SU-DHL-6 (cell line): ENCODE data around the gene CGREF1.

ENCODE experiments used
- H2AFZ ChIP-seq: fragments of 200-600 bp; sonication (generic); 2 replicates; pipeline ENCODE4 v1.6.1; 2014; ENCODE audit warnings: low read depth, mild to moderate bottlenecking, moderate library complexity, mixed read lengths, antibody characterized with exemption, low read length; ENCODE audit not compliant: severe bottlenecking
- H3F3A ChIP-seq: fragments of 200-600 bp; shearing (Covaris generic); 2 replicates; pipeline ENCODE4 v1.6.0; 2016; ENCODE audit warnings: antibody characterized with exemption, mild to moderate bottlenecking; ENCODE audit not compliant: insufficient read depth
- H3K27ac ChIP-seq: fragments of 200-600 bp; sonication (generic); 2 replicates; pipeline ENCODE4 v1.5.1; 2016; ENCODE audit warnings: low read depth, mild to moderate bottlenecking, low read length, moderate library complexity, mixed read lengths
- H3K27me3 ChIP-seq: fragments of 200-600 bp; sonication (generic), shearing (Covaris generic); 2 replicates; pipeline ENCODE4 v1.6.0; 2014; ENCODE audit warnings: mild to moderate bottlenecking, low read length
- H3K36me3 ChIP-seq: fragments of 200-600 bp; sonication (generic); 2 replicates; pipeline ENCODE4 v1.6.1; 2014; ENCODE audit warnings: mild to moderate bottlenecking, low read length, mixed read lengths
- H3K4me2 ChIP-seq: fragments of 300-600, 200-600 bp; shearing (Covaris generic), sonication (generic); 2 replicates; pipeline ENCODE4 v1.6.0; 2014; ENCODE audit warnings: low read length, low read depth, mild to moderate bottlenecking; ENCODE audit not compliant: poor library complexity, severe bottlenecking
- H3K4me3 ChIP-seq: fragments of 200-600 bp; sonication (generic); 2 replicates; pipeline ENCODE4 v1.5.1; 2014; ENCODE audit warnings: antibody characterized with exemption, low read length, mild to moderate bottlenecking, mixed read lengths; ENCODE audit not compliant: insufficient read depth, poor library complexity, severe bottlenecking
- H3K79me2 ChIP-seq: fragments of 200-600 bp; sonication (generic); 2 replicates; pipeline ENCODE4 v1.6.1; 2014; ENCODE audit warnings: mild to moderate bottlenecking, low read length, moderate library complexity; ENCODE audit not compliant: insufficient read depth
- H3K9ac ChIP-seq: fragments of 200-600 bp; sonication (generic); 2 replicates; pipeline ENCODE4 v1.7.0; 2014; ENCODE audit warnings: mild to moderate bottlenecking, low read length
- H3K9me2 ChIP-seq: fragments of 200-600 bp; sonication (generic); replicated peaks from 2 replicates; pipeline ENCODE4 v1.6.1; 2014; ENCODE audit warnings: low read length; ENCODE audit not compliant: insufficient read depth
- H3K9me3 ChIP-seq: fragments of 200-600 bp; sonication (generic); 2 replicates; pipeline ENCODE4 v1.6.1; 2014; ENCODE audit warnings: low read length, mixed read lengths; ENCODE audit not compliant: insufficient read depth
- H4K20me1 ChIP-seq: fragments of 200-600 bp; sonication (generic); 2 replicates; pipeline ENCODE4 v1.6.1; 2014; ENCODE audit warnings: low read depth, mild to moderate bottlenecking, antibody characterized with exemption, low read length, moderate library complexity, mixed read lengths
- EZH2phosphoT487 ChIP-seq: fragments of 200-600 bp; sonication (generic), shearing (Covaris generic); conservative IDR thresholded peaks from 2 replicates; pipeline ENCODE4 v1.6.1; 2018; ENCODE audit warnings: mild to moderate bottlenecking, antibody characterized with exemption, low read length, moderate library complexity, mixed read lengths
- TF ChIP-seq, protein P1 (sequence below): fragments of 200-600 bp; sonication (generic); IDR thresholded peaks from one replicate; pipeline ENCODE4 v1.5.1; 2017; ENCODE audit warnings: antibody characterized with exemption, mild to moderate bottlenecking, low read length, moderate library complexity; ENCODE audit not compliant: insufficient read depth, poor library complexity, severe bottlenecking

CGREF1 gene

DNA sequence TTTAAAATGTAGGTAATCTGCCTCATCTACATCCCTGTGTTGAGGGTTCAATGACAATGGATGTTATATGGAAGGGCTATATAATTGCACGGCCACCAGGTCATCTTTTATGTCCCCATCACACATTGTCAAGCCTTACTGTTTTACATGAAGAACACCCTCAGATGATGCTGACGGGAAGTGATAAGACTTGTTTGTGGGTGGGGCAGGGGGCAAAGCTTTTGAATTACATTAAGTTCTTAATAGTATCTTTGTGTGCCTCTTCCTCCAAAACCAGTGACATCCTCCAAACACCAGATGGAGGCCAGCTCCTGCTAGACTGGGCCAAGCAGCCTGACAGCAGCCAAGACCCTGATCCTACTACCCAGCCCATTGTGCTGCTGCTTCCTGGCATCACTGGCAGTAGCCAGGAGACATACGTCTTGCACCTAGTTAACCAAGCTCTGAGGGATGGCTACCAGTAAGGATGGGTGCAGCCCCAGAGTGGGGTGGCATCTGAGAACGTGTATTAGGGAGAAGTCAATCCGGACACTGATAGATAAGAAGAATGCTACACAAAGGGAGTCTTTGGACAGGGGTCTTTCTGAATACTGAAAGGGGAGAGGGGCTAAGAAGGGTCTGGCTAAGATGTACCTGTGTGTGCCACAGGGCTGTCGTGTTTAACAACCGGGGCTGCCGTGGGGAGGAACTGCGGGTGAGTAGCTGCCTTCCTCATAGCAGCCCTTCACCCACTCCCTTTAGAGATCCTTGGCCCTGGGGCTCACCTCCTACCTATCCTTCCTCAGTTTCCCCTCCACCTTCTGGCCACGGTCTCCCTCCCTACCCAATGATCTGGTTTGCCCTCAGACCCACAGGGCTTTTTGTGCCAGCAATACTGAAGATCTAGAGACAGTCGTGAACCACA is 10.0 kb upstream of the CGREF1 start:
- no peaks in the 10 kb centered on the region for H4K20me1 ChIP-seq
- no peak overlapping the region for H3K9ac ChIP-seq
- peaks cover 9% of the 10 kb centered on the region; the same call in 1 of the 2 replicates for H3K79me2 ChIP-seq
- no peaks in the 10 kb centered on the region for H3K9me3 ChIP-seq
- H3K36me3 ChIP-seq: no peaks in the 10 kb centered on the region
- H3K27me3 ChIP-seq: no peaks in the 10 kb centered on the region
- H3K9me2 ChIP-seq: no peaks in the 10 kb centered on the region
- TF ChIP-seq, protein P1, sequence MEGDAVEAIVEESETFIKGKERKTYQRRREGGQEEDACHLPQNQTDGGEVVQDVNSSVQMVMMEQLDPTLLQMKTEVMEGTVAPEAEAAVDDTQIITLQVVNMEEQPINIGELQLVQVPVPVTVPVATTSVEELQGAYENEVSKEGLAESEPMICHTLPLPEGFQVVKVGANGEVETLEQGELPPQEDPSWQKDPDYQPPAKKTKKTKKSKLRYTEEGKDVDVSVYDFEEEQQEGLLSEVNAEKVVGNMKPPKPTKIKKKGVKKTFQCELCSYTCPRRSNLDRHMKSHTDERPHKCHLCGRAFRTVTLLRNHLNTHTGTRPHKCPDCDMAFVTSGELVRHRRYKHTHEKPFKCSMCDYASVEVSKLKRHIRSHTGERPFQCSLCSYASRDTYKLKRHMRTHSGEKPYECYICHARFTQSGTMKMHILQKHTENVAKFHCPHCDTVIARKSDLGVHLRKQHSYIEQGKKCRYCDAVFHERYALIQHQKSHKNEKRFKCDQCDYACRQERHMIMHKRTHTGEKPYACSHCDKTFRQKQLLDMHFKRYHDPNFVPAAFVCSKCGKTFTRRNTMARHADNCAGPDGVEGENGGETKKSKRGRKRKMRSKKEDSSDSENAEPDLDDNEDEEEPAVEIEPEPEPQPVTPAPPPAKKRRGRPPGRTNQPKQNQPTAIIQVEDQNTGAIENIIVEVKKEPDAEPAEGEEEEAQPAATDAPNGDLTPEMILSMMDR: no peak
- no peak for TF ChIP-seq EZH2phosphoT487
- no peak overlapping the region for H3K27ac ChIP-seq
- H3F3A ChIP-seq: peaks cover 7% of the 10 kb centered on the region; the same call in 1 of the 2 replicates
- no peak overlapping the region for H2AFZ ChIP-seq
- H3K4me3 ChIP-seq: no peak overlapping the region
- no peak overlapping the region for H3K4me2 ChIP-seq

DNA sequence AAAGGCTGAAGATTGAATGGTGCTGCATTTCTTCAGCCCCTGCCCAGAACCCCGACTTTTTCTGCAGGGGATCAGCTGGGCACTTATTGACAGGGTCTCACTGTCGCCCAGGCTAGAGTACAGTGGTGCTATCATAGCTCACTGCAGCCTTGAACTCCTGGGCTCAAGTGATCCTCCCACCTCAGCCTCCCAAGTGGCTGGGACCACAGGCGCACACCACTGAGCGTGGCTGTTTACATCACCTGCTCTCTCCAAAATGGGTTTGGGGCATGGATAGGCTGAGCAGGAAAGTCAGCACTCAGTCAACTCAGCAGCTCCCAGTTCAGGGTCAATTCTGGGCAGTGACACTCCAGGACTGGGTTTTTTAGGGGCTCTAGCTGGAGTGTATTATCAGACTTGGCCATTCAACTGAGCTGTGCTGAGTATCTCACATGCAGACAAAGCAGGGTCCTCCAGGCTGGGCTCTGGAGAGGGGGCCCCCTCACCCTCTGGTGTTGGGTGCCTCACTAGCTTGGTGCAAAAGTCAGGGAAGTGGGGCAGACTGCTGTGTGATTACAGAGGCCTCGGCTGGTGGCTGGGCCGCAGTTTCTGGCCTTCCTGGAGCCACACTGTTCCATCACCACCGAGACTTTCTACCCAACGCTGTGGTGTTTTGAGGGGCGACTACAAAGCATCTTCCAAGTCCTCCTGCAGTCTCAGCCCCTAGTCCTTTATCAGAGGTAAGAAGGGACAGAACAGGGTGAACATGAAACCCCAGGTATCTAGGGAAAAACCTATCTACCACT is 9.1 kb upstream of the CGREF1 start:
- Histone ChIP-seq H3K9me2 (no peaks in the 10 kb centered on the region), H3K4me2 (no peak overlapping the region), H3K9me3 (no peaks in the 10 kb centered on the region), H4K20me1 (no peaks in the 10 kb centered on the region), H3K27me3 (no peaks in the 10 kb centered on the region), H3F3A (peaks cover 7% of the 10 kb centered on the region; the same call in 1 of the 2 replicates), H3K79me2 (peaks cover 2% of the 10 kb centered on the region; the same call in 1 of the 2 replicates), H3K4me3 (no peak overlapping the region), H3K9ac (no peak overlapping the region), H3K27ac (no peak overlapping the region), H2AFZ (no peak overlapping the region), H3K36me3 (no peaks in the 10 kb centered on the region)
- TF ChIP-seq, protein P1: no peak
- no peak for TF ChIP-seq EZH2phosphoT487

DNA sequence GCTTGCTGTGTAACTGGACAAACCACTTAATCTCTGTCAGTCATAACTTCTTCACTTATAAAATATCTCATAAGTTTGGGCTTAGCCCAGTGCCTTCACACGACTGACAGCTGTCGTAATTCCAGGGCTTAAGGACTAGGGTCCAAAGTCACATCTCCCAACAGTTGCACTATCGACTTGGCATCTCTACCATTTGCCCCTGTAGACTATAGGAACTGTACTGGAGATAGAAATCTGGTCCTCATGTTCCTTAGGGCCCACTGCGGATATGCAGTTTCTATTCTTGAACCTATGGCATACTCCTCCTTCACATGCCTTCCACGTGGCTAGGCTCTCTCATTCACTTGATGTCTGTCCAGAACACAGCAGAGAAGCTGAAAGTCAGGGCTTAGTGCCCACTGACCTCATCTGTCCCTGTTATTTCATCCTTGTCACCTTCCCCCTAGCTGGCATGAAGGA is 7.4 kb upstream of the CGREF1 start:
- no peaks in the 10 kb centered on the region for H3K79me2 ChIP-seq
- no peaks in the 10 kb centered on the region for H3K36me3 ChIP-seq
- H3K9me2 ChIP-seq: no peaks in the 10 kb centered on the region
- no peak overlapping the region for H3K4me2 ChIP-seq
- no peaks in the 10 kb centered on the region for H3K9me3 ChIP-seq
- no peak overlapping the region for H2AFZ ChIP-seq
- H3K9ac ChIP-seq: no peak overlapping the region
- H4K20me1 ChIP-seq: no peaks in the 10 kb centered on the region
- no peak overlapping the region for H3K4me3 ChIP-seq
- no peaks in the 10 kb centered on the region for H3K27me3 ChIP-seq
- peaks cover 7% of the 10 kb centered on the region; the same call in 1 of the 2 replicates for H3F3A ChIP-seq
- TF ChIP-seq, protein P1: no peak
- no peak for TF ChIP-seq EZH2phosphoT487
- H3K27ac ChIP-seq: no peak overlapping the region
